ENCODE results near the gene MSRB3.

MSRB3 gene

DNA sequence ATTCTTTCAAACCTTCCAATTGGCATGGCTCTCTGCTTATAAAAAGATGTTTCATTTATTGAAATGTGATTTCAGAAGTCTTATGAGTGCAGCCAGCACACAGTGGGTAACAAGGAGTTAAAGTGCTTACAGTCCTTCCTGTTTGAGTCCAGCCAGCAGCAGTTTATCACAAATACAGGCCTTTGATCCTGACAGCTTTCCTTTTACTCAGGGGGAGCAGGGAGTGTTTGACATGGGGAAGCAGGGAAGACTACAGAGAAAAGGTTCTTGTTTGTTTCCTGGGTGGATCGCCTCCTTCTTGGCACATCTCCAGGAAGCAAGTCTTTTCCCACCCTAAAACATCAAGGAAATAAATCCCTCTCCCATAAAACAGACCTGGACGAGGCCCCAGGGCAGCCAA lies 216.1 kb downstream of the MSRB3 start:
- no peak overlapping the region for H3K4me3 ChIP-seq (replicated peaks; ENCODE audit: low read depth, low read length)
- DNase-seq (ENCODE audit: extremely low read depth, insufficient read length), result no peak
- TF ChIP-seq CTCF (IDR thresholded peaks at IDR 0.05; ENCODE audit: insufficient read depth, low read length, poor library complexity, severe bottlenecking), result no peak
- no peaks in the 10 kb centered on the region; the same call in 1 of the 2 replicates for H3K27me3 ChIP-seq (replicated peaks; ENCODE audit: control insufficient read depth, insufficient read depth, low read length)
- no peaks in the 10 kb centered on the region for H3K36me3 ChIP-seq (ENCODE audit: control insufficient read depth, insufficient read depth, low read length)

DNA sequence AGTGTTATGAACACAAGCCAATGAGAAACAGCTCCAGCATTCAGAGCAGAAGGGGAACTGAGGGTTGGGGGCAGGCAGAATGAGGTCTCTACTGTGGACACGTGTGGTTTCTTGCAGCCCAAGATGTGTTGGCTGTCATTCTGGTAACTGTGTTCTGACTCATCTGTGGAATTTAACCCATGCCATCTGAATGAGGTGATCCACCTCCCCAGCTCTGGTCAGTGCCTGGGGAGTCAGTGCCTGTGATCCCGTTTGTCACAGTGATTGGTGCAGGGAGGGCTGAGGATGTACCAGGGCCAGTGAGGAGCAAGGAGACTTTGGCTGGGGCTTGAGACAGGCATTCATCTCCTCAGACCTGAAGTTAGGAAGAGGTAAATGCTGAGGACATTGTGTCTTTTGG lies 216.8 kb downstream of the MSRB3 start:
- no peaks in the 10 kb centered on the region; the same call in 1 of the 2 replicates for H3K27me3 ChIP-seq (replicated peaks; ENCODE audit: control insufficient read depth, insufficient read depth, low read length)
- DNase-seq (ENCODE audit: extremely low read depth, insufficient read length), result no peak
- no peak for TF ChIP-seq CTCF (IDR thresholded peaks at IDR 0.05; ENCODE audit: insufficient read depth, low read length, poor library complexity, severe bottlenecking)
- no peaks in the 10 kb centered on the region for H3K36me3 ChIP-seq (ENCODE audit: control insufficient read depth, insufficient read depth, low read length)
- no peak overlapping the region for H3K4me3 ChIP-seq (replicated peaks; ENCODE audit: low read depth, low read length)

GRCh38 chr12:65496617-65497016 lies 218.1 kb downstream of the MSRB3 start:
- H3K27me3 ChIP-seq (replicated peaks; ENCODE audit: control insufficient read depth, insufficient read depth, low read length), result no peaks in the 10 kb centered on the region; the same call in 1 of the 2 replicates
- H3K36me3 ChIP-seq (ENCODE audit: control insufficient read depth, insufficient read depth, low read length), result no peaks in the 10 kb centered on the region
- TF ChIP-seq CTCF (IDR thresholded peaks at IDR 0.05; ENCODE audit: insufficient read depth, low read length, poor library complexity, severe bottlenecking), result no peak
- H3K4me3 ChIP-seq (replicated peaks; ENCODE audit: low read depth, low read length), result no peak overlapping the region
- DNase-seq (ENCODE audit: extremely low read depth, insufficient read length), result no peak

GRCh38 chr12:65497660-65498059 lies 219.2 kb downstream of the MSRB3 start:
- no peak for TF ChIP-seq CTCF (IDR thresholded peaks at IDR 0.05; ENCODE audit: insufficient read depth, low read length, poor library complexity, severe bottlenecking)
- Histone ChIP-seq H3K27me3 (replicated peaks; ENCODE audit: control insufficient read depth, insufficient read depth, low read length) (no peaks in the 10 kb centered on the region; the same call in 1 of the 2 replicates), H3K36me3 (ENCODE audit: control insufficient read depth, insufficient read depth, low read length) (no peaks in the 10 kb centered on the region), H3K4me3 (replicated peaks; ENCODE audit: low read depth, low read length) (no peak overlapping the region)
- DNase-seq (ENCODE audit: extremely low read depth, insufficient read length), result no peak

- Histone ChIP-seq H3K27me3 (replicated peaks; ENCODE audit: control insufficient read depth, insufficient read depth, low read length) (no peaks in the 10 kb centered on the region; the same call in 1 of the 2 replicates), H3K4me3 (replicated peaks; ENCODE audit: low read depth, low read length) (no peak overlapping the region), H3K36me3 (ENCODE audit: control insufficient read depth, insufficient read depth, low read length) (no peaks in the 10 kb centered on the region)
- no peak for DNase-seq (ENCODE audit: extremely low read depth, insufficient read length)
- no peak for TF ChIP-seq CTCF (IDR thresholded peaks at IDR 0.05; ENCODE audit: insufficient read depth, low read length, poor library complexity, severe bottlenecking)
These were observed 220.7 kb downstream of the MSRB3 start for GRCh38 chr12:65499167-65499566.

Measured in GM06990 (cell line).